Activated CD8-positive, alpha-beta T cell treated with anti-CD3 and anti-CD28 coated beads for 36 hours (primary cell): Measurements from ENCODE around the gene HEY2. TPM values are rescaled to one million over a fixed set of nuclear protein-coding genes. Genes with fewer than 3 reads are reported as not detected.

ENCODE experiments used
- ATAC-seq: fragments of 200-7000 bp; cut with Tn5 transposase; one replicate; pipeline ENCODE4 v1.10.0; 2021; ENCODE audit warnings: mild to moderate bottlenecking, moderate library complexity
- CTCF ChIA-PET: fragments of 350-600 bp; sonication (Branson Sonifier 250); formaldehyde crosslinking; loops from one replicate; lab custom pipeline; 2021; ENCODE audit warnings: antibody characterized with exemption; lab: Charles Lee
- POLR2A ChIA-PET: fragments of 350-600 bp; sonication (Branson Sonifier 250); formaldehyde crosslinking; loops from one replicate; lab custom pipeline; 2021; ENCODE audit warnings: antibody characterized with exemption; lab: Charles Lee
- DNase-seq: peaks from one replicate; pipeline ENCODE4 v3.0.0-alpha.2; 2020
- H3K27ac Mint-ChIP-seq: one replicate; pipeline ENCODE4 v1.8.0; 2021; ENCODE audit warnings: mild to moderate bottlenecking, mixed read lengths
- H3K27me3 Mint-ChIP-seq: one replicate; pipeline ENCODE4 v1.8.0; 2021; ENCODE audit warnings: mixed read lengths
- H3K36me3 Mint-ChIP-seq: one replicate; pipeline ENCODE4 v1.8.0; 2021; ENCODE audit warnings: low read depth, mixed read lengths
- H3K4me1 Mint-ChIP-seq: one replicate; pipeline ENCODE4 v1.8.0; 2021; ENCODE audit warnings: low read depth, mixed read lengths
- H3K4me3 Mint-ChIP-seq: one replicate; pipeline ENCODE4 v1.8.0; 2021; ENCODE audit warnings: mild to moderate bottlenecking, moderate library complexity, mixed read lengths
- H3K9me3 Mint-ChIP-seq: one replicate; pipeline ENCODE4 v1.8.0; 2021; ENCODE audit warnings: mixed read lengths
- CTCF ChIP-seq: fragments of 200-600 bp; IDR thresholded peaks from one replicate; pipeline ENCODE4 v1.8.0; 2022; ENCODE audit warnings: antibody characterized with exemption, mild to moderate bottlenecking
- intact Hi-C: fragments of 100-400 bp; cut with micrococcal nuclease; formaldehyde crosslinking; loops from one replicate; pipeline ENCODE4 v1.10.0; 2022
- total RNA-seq, 2 experiments: library from RNA; stranded (reverse); gene quantifications; one replicate each; pipeline ENCODE4 v1.2.3, GENCODE V29; 2021

The HEY2 gene
- total RNA-seq, 2 experiments from 2014 or later: not detected

DNA sequence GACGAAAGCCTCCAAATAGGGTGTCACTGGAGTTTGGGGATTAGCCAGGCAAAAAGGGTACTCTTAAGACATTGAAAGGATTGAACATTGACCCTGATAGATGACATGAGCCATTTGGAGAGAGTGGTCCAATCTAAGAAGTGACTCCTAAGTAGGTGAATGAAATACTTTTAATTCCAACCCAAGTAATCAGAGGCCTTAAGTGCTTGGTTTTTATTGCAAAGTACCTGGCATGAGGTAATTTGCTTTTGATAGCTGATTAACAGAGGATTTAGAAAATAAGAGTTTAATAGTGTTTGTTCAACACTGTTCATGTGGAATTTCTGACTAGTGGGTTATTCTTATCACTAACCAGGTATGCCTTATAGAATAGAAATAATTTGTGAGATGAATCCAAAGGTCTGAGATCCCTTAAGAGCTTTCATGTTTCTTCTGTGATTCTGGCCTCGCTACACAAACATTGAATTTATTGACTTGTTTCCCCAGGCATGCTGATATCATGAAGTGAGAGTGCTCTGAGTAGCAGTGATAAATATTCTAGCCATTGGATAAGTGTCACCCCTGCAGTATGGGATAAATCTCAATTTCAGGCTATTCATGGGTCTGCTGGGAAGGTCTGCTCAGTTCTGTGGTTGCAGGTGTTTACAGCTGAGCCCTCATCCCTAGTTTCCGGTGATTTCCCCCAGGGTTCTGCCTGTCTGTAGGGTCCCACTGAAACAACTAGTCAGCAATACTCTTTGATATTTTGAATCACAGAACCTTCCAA lies 47.9 kb downstream of the HEY2 start:
- no peak for TF ChIP-seq CTCF
- Mint-ChIP-seq H3K36me3 (peaks cover 15% of the 10 kb centered on the region), H3K4me1 (peaks cover 53% of the 10 kb centered on the region), H3K4me3 (no peak overlapping the region), H3K27ac (no peak overlapping the region), H3K9me3 (no peaks in the 10 kb centered on the region), H3K27me3 (no peaks in the 10 kb centered on the region)
- ChIA-PET POLR2A (no interaction called here), CTCF (interaction anchor here (0.7 to 0.9 kb wide), 2 partner anchors 14 to 159 kb away, joined by 3 read pairs; partner anchors contain the start of gene HINT3)
- intact Hi-C loops: no loop called here
- DNase-seq (no peak), ATAC-seq (no peak)

DNA sequence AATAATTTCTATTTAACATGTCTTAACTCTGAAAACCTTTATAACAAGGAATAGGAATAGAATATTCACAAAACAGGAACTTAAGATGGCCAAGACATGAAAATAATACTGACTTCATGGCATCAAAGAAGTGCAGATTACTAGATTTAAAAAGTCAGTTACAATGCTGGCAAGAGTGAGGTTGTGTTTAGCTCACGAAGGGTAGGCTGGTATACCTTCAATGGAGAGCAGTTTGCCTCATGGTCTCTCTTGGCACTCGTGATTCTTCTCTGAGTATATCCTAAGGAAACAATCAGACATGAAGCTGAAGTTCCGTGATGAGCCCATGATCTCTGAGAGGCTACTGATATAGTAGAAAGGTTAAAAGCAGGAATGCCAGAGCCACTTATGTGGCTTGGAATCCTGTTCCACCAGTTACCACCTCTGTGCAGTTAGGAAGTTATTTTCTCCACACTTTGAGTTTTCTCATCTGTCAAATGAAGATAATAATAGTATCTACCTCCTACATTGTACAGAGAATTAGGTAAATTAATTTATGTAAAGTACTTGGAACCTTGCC lies 48.5 kb downstream of the HEY2 start:
- Mint-ChIP-seq H3K27me3 (no peaks in the 10 kb centered on the region), H3K27ac (no peak overlapping the region), H3K9me3 (no peaks in the 10 kb centered on the region), H3K4me3 (no peak overlapping the region), H3K36me3 (peaks cover 15% of the 10 kb centered on the region), H3K4me1 (peaks cover 53% of the 10 kb centered on the region)
- intact Hi-C loops: no loop called here
- ATAC-seq (no peak), DNase-seq (no peak)
- POLR2A ChIA-PET: no interaction called here
- CTCF ChIA-PET: interaction anchor here (0.7 to 1.0 kb wide), 2 partner anchors 13 to 158 kb away, joined by 3 to 4 read pairs; partner anchors contain the start of gene HINT3
- TF ChIP-seq CTCF: no peak

DNA sequence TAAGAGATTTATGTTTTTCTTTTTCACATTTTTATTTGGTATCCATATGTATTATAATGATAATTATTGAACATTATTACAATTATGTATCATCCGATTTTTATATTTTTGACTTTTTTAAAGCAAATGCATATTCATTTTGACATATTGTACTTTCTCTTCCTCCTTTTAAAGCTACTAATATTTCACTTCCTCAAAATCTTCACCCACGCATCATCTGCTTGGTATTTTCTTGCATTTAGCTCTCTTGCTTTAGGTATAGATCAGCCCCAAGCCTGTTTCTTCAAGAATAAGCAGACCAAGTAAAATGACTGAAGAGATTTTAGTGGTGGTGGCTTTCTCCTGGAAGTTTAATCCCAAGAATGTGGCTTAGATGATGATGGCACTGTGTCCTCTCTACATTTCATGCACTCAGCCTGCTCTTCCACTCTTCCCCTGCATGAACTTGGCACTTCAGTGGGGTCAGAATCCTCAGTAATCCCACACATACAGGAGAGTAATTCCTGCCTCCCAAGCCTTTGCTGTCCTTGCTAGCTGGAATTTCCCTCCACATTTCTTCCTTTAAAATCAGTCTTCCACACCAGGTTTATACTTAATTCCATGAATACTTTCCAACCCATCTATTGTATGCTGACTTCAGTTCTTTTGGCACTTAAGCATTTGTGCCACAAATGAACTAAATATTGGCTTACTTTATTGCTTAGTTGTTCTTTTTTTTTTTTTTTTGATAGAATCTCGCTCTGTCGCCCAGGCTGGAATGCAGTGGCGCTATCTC lies 49.5 kb downstream of the HEY2 start:
- H3K4me3 Mint-ChIP-seq: no peak overlapping the region
- ATAC-seq (no peak), DNase-seq (no peak)
- POLR2A ChIA-PET: interaction anchor here (1.3 kb wide), 1 partner anchor 17 kb away, joined by 3 read pairs; no protein-coding TSS in a partner anchor
- no peaks in the 10 kb centered on the region for H3K9me3 Mint-ChIP-seq
- no peaks in the 10 kb centered on the region for H3K27me3 Mint-ChIP-seq
- H3K4me1 Mint-ChIP-seq: peaks cover 53% of the 10 kb centered on the region
- intact Hi-C loops: no loop called here
- CTCF ChIA-PET: interaction anchor here (0.9 to 1.4 kb wide), 3 partner anchors 8 to 157 kb away, joined by 3 to 4 read pairs (median 4); partner anchors contain the start of genes HINT3 and NCOA7
- TF ChIP-seq CTCF: no peak
- H3K36me3 Mint-ChIP-seq: peaks cover 14% of the 10 kb centered on the region
- H3K27ac Mint-ChIP-seq: no peak overlapping the region

DNA sequence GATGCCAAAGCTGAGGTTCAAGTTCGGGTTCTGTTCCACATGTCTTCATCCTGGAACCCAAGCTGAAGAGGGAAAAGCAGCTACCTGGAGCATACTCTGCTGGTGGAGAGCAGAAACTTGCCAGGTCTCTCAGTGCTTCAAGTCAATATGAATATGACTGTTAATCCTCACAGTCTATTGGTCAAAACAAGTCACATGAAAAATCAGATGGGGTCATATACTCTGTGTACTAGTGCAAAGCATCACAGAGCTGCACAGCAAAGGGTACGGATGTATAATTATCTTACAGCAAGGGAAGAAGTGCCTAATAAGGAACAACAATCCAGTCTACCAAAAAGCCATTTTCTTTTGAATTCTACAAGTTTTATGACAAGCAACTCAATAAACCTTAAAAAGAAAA lies 53.0 kb downstream of the HEY2 start:
- no peak for TF ChIP-seq CTCF
- Mint-ChIP-seq H3K36me3 (peaks cover 22% of the 10 kb centered on the region), H3K27me3 (no peaks in the 10 kb centered on the region), H3K4me3 (no peak overlapping the region), H3K9me3 (no peaks in the 10 kb centered on the region), H3K4me1 (peaks cover 58% of the 10 kb centered on the region), H3K27ac (no peak overlapping the region)
- DNase-seq (no peak), ATAC-seq (no peak)
- CTCF ChIA-PET: interaction anchor here (1.2 to 1.4 kb wide), 2 partner anchors 21 to 103 kb away, joined by 3 to 6 read pairs; no protein-coding TSS in a partner anchor
- intact Hi-C loops: no loop called here
- POLR2A ChIA-PET: interaction anchor here (2.1 kb wide), 1 partner anchor 11 kb away, joined by 16 read pairs; the partner anchor contains the start of gene NCOA7
